ENCODE measurements around the gene IFNK.

- TF ChIP-seq CTCF (conservative IDR thresholded peaks at IDR 0.05 in 1 of 2, IDR thresholded peaks at IDR 0.05 in 1 of 2; ENCODE audit: low read depth in 1 of 2, low read length in 2 of 2) (no peak), EZH2 (IDR thresholded peaks at IDR 0.05; ENCODE audit: low read length, missing control alignments) (no peak)
These were observed 30.6 kb downstream of the IFNK start for GRCh38 chr9:27554712-27555111.
